Upper lobe of left lung (tissue), 4 donors: Measurements from ENCODE around the gene ANO3.

ENCODE experiments used
- CTCF ChIP-seq, 6 experiments: fragments of 450-650 bp in 4 of 6; fragments of 200-600 bp in 2 of 6; sonication (generic) in 2 of 6; IDR thresholded peaks; one replicate each; pipeline ENCODE4 v1.5.1; 2016 to 2019; ENCODE audit warnings: antibody characterized with exemption in 6 of 6
- POLR2A ChIP-seq, 4 donors: fragments of 450-650 bp; IDR thresholded peaks; one replicate each; pipeline ENCODE4 v1.5.1; 2016 to 2017; ENCODE audit warnings: antibody characterized with exemption in 4 of 4, mild to moderate bottlenecking in 2 of 4
- POLR2AphosphoS5 ChIP-seq, 2 donors: sonication (generic); formaldehyde crosslinking; IDR thresholded peaks; one replicate each; pipeline ENCODE4 v1.5.1; 2017; ENCODE audit warnings: antibody characterized with exemption in 2 of 2

DNA sequence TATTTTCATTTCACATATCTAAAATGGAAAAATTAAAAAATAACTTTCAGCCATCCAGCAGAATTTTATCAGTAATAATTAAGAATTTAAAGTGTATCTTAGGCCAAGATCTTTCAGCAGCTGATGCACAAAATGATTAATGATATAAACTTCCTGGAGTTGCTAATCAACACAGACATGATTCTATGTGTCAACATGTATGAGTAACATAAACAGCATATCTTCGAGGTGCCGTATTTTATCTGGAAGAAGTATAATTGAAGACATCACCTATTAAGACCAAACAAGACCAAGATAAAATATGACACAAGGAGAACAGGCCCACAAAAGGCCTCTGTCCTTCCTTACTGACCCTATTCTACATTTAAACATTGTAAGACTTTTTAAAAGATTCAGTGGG lies 344.7 kb downstream of the ANO3 start:
- no peak for TF ChIP-seq CTCF (IDR thresholded peaks at IDR 0.05)
- no peak for TF ChIP-seq POLR2A (IDR thresholded peaks at IDR 0.05)
- TF ChIP-seq POLR2AphosphoS5 (IDR thresholded peaks at IDR 0.05) = no peak
